Testis (tissue), 2 donors: ENCODE results near the gene CEP152.

ENCODE experiments used
- CTCF ChIP-seq, 3 experiments: fragments of 450-650 bp in 2 of 3; fragments of 200-600 bp in 1 of 3; sonication (generic) in 1 of 3; IDR thresholded peaks; one replicate each; pipeline ENCODE4 v1.5.1; 2016 to 2019; ENCODE audit warnings: antibody characterized with exemption in 3 of 3, mild to moderate bottlenecking in 2 of 3, moderate library complexity in 1 of 3
- POLR2A ChIP-seq: fragments of 450-650 bp; IDR thresholded peaks from one replicate; pipeline ENCODE4 v1.6.1; 2017; ENCODE audit warnings: antibody characterized with exemption, mild to moderate bottlenecking, moderate library complexity

GRCh38 chr15:48781017-48781416 is 29.9 kb downstream of the CEP152 start:
- TF ChIP-seq POLR2A (no peak), CTCF (IDR thresholded peaks at IDR 0.05) (no peak)
